ENCODE measurements around the gene AHRR.
"Not testable (repeated sequence)": the region's sequence is repeated elsewhere in the genome, so short reads cannot be mapped to it uniquely, and the experiment has no call there.

Gene AHRR

GRCh38 chr5:378301-378891 lies 56.9 kb downstream of the AHRR start:
- no peak for DNase-seq (ENCODE audit: low spot score)

DNA sequence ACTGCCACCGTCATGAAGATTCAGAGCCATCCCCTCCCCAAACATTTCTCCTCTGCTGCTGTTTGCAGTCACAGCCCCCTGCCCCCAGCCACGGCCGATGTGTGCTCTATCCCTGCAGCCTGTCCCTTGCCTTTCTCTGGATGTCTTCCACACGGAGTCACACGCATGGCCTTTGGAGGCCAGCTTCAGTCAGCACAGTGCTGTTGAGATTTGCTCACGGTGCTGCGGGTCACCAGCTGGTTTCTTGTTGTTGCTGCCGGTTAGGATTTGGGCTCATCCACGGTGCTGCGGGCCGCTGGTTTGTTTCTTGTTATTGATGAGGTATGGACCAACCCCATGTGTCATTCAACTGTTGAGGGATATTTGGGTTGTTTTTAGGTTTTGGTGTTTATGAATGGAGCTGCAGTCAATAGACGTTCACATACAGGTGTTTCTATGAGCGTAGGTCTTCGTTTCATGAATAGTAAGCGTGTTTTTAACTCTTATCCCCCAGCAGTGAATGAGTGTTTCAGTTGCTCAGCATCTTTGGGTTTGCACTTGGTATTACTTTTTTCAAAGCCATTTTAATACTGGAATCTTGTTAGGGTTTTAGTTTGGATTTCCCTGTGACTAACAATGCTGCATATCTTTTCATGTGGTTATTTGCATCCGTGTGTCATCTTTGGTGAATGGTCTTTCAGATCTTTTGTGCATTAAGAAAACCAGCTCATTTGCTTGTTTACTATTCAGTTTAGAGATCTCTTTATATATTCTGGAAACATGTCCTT lies 57.6 kb downstream of the AHRR start:
- no peak for DNase-seq (ENCODE audit: low spot score)

DNA sequence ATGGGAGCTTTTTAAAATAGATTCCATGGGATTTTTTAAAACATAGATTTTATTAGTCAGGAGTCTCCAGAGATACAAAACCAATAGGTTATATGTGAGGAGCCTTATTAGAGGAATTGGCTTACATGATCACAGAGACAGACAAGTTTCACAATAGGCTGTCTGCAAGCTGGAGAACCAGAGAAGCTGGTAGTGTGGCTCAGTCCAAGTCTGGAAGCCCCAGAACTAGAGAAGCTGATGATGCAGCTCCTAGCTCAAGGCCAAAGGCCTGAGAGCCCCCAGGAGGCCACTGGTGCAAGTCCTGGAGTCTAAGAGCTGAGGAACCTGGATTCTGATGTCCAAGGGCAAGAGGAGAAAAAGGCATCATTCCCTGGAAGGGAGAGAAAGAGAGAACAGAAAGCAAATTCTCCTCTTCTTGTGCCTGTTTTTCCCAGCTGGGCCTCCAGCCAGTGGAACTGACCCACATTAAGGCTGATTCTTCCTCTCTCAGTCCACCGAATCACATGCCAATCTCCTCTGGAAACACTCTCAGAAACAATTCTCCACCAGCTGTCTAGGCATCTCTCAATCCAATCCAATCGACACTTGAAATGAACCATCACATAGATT lies 59.3 kb downstream of the AHRR start:
- no peak for DNase-seq (ENCODE audit: low spot score)

DNA sequence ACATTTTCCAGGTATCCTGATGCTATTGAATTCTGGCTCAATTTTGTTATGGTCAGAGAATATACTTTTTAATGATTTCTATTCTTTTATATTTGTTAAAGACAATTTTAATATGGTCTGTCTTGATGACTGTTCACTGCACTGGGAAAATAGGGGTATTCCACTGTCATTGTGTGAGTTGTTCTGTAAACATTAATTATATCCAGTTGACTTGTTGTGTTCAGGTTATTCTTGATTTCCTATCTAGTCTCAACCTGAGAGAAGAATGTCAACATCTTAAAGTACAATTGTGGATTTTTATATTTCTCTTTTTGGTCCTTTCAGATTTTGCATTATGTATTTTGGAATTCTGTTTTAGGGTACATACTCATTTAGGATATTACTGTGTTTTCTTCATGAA lies 61.6 kb downstream of the AHRR start:
- DNase-seq (ENCODE audit: low spot score): no peak

GRCh38 chr5:383621-384020 lies 62.1 kb downstream of the AHRR start:
- no peak for DNase-seq (ENCODE audit: low spot score)

DNA sequence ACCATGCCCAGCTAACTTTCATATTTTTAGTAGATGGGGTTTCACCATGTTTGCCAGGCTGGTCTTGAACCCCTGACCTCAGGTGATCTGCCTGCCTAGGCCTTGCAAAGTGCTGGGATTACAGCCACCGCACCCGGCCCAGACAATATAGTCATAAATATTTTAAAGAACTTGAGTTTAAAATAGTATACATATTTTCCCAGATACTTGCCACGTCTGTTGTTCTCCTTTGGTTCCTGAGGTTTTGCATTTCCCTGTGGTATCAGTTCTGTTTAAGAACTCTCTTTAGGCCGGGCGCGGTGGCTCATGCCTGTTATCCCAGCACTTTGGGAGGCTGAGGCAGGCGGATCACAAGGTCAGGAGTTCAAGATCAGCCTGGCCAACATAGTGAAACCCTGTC lies 63.1 kb downstream of the AHRR start:
- DNase-seq (ENCODE audit: low spot score): not testable (repeated sequence)

GRCh38 chr5:385321-385720 lies 63.8 kb downstream of the AHRR start:
- no peak for DNase-seq (ENCODE audit: low spot score)

DNA sequence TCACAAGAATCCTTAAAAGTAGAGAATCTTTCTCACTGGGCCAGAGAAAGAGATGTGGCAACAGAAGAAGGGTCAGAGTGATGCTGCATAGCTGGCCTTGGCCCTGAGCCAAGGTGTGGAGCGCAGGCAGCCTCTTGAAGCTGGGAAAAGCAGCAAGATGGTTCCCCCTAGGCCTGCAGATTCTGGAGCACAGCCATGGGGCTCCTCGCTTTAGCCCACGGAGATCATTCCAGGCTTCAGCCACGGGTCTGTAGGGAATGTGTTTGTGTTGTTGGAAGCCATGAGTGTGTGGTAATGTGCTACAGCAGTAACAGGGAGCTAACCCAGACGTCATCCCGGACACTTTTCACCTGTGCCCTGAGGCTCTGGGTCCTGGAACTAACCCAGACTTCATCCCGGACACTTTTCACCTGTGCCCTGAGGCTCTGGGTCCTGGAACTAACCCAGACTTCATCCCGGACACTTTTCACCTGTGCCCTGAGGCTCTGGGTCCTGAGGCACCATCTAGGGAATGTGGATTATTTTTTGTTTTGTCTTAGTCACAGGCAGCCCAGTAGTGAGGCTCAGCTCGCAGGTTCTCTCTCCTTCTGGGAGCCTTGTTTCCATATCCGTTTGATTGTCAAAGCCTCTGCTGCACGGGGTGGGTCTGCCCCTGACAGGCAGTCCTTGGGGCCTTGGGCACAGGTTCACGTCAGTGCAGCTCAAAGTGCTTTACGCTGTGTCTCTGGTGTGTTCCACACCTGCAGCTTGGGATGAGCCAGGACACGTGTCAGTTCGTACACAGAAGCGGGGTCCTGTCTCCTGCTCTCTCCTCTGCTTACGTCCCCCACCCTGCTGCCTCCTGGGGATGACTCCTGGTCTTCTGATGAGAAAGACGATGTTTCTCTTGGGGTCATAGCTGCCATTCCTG lies 65.2 kb downstream of the AHRR start:
- no peak for DNase-seq (ENCODE audit: low spot score)

DNA sequence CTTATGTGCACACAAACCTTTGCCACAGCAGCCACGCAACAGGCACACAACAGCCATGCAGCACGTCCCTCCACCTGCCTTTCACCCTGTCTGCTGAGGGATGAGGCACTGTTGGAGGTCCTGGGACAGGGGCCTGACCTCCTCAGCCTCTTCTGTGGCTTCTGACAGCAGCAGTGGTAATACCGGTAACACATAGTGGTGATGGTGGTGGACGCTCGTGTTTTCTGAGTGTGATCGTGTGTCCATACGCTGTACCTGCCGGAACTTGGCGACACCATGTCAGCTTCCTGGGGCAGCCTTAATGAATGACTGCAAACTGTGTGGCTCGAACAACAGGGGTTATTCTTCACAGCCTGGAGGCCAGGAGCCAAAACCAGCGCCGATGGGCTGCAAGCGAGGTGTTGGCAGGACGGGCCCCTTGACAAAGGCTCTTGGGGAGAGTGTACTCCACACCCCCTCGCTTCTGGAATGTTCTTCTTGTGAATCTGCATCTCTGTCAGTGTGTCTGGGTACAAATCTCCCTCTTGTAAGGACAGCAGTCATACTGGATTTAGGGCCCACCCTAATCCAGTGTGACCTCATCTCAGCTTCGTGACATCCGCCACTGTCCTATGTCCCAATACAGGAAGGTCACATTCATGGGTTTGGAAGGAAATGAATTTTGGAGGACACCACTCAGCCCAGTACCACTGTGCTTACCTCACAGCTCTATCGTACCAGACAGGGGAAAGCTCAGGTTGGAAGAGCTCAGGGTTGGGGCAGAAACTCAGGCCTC lies 66.2 kb downstream of the AHRR start:
- DNase-seq (ENCODE audit: low spot score): no peak

- DNase-seq (ENCODE audit: low spot score): no peak
These were observed 67.0 kb downstream of the AHRR start for GRCh38 chr5:388266-389196.

DNA sequence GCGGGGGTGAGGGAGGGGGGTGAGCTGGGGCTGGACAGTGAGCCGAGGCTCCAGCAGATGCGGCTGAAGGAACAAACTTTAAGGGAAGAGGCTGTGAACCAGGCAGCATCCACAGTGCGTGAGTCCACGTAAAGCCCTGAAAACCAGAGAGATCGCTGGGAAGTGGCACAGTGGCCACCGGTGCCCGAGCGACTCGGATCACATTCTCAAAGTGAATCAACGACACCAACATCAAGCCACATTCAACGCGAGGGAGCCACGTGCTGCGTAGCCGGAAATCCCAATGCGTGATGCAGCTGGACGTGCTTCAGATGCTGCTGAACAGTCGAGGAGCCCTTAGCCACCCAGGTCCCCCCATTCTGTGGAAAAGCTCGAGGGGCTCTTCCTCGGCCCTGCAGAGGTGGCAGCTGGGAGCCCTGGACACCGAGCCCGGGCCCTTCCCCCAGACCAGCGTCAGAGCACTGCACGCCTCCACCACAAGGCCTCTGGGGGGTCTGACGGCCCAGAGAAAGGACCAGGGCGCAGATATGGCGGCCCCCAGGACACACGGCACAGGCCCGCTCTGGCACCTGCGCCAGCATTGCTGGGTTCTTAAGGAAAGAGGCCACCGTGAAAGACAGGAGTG lies 67.8 kb downstream of the AHRR start:
- DNase-seq (ENCODE audit: low spot score): no peak

GRCh38 chr5:389891-390622 lies 68.5 kb downstream of the AHRR start:
- DNase-seq (ENCODE audit: low spot score): no peak

GRCh38 chr5:390623-391491 lies 69.3 kb downstream of the AHRR start:
- no peak for DNase-seq (ENCODE audit: low spot score)

DNA sequence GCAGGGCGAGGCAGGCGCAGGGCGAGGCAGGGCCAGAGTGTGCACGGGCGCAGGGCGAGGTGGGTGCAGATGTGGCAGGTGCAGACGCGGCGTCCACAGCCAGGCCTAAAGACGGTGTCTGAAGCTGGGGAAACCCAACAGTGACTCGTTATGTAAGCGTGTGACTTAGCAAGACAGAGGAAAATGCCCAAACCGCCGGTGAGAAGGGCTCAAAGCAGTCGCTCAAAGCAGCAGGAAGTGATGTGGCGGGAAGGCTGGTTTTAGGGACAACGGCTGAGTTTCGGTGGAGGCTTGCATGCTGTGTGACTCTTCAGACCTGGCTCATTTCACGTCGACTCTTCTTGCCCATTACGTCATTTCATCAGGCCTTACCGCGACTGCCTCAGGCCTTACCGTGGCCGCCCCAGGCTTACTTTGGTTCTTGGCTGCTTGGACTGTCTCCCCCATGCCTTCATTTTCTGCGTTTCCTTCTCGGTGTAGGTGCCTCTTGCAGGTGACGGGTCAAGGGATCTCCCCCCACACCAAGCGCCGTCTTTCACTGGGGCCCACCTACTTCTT lies 71.0 kb downstream of the AHRR start:
- DNase-seq (ENCODE audit: low spot score): peak; percentile 0

DNA sequence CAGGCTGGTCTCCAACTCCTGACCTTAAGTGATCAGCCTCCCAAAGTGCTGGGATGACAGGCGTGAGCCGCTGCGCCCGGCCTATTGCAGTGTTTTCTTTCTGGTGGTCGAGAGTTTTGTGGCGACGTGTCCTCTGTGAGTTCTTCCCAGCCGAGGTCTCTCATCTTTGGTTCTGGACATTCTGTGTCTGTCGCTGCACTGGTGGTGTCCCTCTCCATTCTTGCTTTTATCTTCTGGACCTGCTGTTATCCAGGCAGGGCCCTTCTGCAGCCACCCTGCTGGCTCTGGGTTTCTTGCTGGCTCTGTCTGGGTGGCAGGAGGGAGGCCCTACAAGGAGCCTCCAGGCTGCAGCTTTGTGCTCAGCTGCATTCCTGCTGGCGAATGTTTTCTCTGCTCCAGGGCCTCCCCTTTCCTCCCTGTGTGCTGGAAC lies 72.3 kb downstream of the AHRR start:
- DNase-seq (ENCODE audit: low spot score): no peak

GRCh38 chr5:394671-395155 lies 73.2 kb downstream of the AHRR start:
- no peak for DNase-seq (ENCODE audit: low spot score)

DNA sequence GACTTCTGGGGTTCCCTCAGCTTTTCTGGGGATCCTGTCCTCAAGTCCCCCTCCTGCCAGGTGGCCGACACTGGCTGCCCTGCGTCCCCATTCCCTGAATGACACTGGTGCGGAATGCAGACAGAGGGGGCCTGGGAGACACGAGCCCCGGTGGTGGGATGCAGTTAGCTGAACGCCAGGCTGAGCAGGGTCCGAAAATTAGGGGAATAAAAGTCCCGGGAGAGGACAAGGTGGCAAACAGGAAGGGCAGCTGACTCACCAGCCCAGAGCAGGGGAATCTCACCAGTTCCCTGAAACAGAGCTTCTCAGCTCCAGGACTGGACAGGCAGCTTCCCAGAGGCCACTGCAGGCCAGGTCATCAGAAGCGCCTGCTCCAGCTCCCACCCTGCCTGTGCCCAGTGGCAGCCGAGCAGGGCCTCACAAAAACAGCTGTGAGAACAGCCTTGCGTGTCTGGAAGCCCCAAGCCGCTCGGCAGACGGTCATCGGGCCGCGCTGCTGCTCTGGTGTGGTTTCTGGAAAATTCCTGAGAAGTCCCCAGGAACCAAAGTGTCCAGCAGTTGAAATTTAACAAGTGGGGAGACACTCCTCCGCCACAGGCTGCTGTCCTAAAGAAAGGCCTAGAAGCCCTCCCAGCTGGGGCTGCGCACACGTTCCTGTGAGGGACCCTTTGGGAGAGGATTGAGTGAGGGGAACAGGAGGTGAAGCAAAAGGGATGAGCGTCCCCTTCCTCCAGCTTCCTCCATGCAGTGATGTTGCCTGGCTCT lies 73.8 kb downstream of the AHRR start:
- no peak for DNase-seq (ENCODE audit: low spot score)

All from cerebellar cortex (tissue), 1 donor.